Activated T-helper 1 cell treated with Interleukin-2 at 50 U/mL for 16 hours (primary cell): ENCODE results near the gene LGR5.

Experiments
- DNase-seq: peaks from one replicate; pipeline ENCODE4 v3.0.0-alpha.2; 2020; ENCODE audit warnings: low read depth

LGR5 gene, protein sequence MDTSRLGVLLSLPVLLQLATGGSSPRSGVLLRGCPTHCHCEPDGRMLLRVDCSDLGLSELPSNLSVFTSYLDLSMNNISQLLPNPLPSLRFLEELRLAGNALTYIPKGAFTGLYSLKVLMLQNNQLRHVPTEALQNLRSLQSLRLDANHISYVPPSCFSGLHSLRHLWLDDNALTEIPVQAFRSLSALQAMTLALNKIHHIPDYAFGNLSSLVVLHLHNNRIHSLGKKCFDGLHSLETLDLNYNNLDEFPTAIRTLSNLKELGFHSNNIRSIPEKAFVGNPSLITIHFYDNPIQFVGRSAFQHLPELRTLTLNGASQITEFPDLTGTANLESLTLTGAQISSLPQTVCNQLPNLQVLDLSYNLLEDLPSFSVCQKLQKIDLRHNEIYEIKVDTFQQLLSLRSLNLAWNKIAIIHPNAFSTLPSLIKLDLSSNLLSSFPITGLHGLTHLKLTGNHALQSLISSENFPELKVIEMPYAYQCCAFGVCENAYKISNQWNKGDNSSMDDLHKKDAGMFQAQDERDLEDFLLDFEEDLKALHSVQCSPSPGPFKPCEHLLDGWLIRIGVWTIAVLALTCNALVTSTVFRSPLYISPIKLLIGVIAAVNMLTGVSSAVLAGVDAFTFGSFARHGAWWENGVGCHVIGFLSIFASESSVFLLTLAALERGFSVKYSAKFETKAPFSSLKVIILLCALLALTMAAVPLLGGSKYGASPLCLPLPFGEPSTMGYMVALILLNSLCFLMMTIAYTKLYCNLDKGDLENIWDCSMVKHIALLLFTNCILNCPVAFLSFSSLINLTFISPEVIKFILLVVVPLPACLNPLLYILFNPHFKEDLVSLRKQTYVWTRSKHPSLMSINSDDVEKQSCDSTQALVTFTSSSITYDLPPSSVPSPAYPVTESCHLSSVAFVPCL

GRCh38 chr12:71439613-71440344, at the start of gene LGR5:
Gene LGR5, plus strand, starts transcription at chr12:71439798. Its CDS starts 283 bp downstream, at chr12:71440081.
- DNase-seq: no peak

DNA sequence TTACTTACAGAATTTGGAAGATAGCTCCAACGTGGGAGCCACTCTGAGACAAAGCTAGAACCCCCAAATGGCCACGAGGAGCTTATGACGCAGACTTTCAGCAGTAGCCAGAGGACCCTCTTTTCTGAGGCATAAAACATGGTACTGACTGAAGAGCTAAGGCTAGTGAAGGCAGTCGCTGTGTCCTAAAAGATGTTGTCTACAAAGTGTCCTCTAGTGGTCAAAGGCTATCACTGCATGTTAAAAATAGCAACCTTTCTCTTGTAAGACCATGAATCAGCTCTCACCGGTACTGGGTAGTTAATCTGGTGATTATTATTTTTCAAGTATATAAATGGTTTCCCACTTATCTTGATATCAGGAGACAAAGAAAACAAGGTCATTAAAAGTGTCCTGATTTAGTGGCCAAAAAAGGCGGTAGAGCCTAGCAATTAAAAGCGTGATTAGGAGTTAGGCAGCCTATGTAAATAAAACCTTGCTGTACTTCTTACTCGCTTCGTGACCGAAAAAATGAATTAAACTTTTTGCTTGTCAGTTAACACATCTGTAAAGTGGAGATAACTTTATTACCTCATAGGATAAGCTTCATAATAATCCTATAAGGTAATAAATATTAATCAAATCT, 47.0 kb upstream of the LGR5 start:
- DNase-seq: no peak

- DNase-seq: no peak
These were observed 46.0 kb upstream of the LGR5 start for GRCh38 chr12:71393625-71394024.

- no peak for DNase-seq
These were observed 42.1 kb upstream of the LGR5 start for GRCh38 chr12:71397433-71397954.

GRCh38 chr12:71399197-71399596, 40.4 kb upstream of the LGR5 start:
- DNase-seq: no peak

GRCh38 chr12:71400481-71400880, 39.1 kb upstream of the LGR5 start:
- no peak for DNase-seq

DNA sequence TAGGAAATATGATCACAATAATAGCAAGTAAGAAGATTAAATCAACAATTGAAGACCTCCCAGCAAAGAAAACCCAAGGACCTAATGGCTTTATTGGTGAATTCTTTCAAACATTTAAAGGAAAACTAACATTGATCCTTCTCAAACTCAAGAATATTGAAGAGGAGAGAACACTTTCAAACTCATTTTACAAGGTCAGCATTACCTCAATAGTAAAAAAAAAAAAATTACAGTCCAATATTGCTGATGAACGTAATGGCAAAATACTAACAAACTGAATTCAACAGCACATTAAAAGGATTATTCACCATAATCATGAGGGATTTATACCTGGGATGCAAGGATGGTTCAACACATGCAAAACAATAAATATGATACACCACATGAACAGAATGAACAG, 33.7 kb upstream of the LGR5 start:
- no peak for DNase-seq

DNA sequence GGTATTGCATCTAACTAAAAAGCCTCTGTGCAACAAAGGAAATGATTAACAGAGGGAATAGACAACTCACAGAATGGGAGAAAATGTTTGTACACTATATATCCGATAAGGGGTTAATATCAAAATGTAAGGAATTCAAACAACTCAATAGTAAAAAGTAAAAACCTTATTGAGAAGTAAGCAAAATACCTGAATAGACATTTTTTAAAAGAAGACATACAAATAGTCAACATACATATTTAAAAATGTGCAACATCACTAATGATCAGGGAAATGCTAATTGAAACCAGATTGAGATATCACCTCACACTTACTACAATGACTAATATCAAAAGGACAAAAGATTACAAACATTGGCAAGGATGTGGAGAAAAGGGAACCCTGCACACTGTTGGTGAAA, 31.9 kb upstream of the LGR5 start:
- DNase-seq: no peak

GRCh38 chr12:71410844-71411243, 28.8 kb upstream of the LGR5 start:
- DNase-seq: no peak

DNA sequence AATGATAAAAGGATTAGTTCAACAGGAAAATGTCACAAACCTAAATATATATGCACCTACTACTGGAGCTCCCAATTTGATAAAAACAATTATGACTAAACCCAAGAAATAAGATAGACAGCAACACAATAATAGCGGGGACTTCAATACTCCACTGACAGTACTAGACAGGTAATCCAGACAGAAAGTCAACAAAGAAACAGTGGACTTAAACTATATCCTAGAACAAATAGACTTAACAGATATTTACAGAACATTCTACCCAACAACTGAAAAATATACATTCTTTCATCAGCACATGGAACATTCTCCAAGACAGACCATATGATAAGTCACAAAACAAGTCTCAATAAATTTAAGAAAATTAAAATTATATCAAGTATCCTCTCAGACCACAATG, 28.0 kb upstream of the LGR5 start:
- no peak for DNase-seq

DNA sequence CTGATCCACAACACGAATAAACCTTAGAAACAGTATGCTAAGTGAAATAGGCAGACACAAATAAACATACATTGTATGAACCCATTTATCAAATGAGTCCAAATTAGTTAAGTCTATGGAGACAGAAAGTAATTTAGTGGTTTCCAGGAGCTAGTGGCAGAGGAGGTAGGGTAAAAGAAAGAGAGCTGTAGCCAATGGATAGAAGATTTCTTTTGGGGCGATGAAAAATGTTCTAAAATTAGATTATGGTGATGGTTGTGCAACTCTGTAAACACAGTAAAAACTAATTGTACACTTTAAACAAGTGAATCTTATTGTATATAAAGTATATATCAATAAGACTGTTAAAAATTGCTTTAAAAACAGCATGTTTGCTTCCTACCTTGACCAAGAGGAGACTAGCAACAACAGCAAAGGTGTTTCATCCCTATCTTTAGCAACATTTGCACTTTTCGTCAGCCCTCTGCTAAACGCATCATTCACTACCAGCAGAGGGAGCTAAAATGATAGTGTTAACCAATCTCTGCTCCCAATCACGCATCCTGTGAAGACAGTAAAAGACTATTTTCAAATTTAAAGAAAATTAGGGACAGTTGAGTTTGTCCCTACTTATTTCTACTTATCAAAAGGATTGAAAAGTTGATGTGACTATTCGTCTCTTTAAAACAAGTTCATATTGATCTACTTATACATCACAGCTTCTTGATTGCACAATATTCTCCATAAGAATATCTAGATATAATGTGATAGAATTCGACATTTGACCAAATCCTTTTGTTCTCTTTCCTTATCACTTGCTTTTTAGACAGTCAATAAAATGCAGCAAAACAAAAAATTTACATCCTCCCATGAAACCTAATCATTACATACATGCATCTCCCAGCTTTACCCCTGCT, 24.0 kb upstream of the LGR5 start:
- no peak for DNase-seq

GRCh38 chr12:71417181-71417580, 22.4 kb upstream of the LGR5 start:
- no peak for DNase-seq

DNA sequence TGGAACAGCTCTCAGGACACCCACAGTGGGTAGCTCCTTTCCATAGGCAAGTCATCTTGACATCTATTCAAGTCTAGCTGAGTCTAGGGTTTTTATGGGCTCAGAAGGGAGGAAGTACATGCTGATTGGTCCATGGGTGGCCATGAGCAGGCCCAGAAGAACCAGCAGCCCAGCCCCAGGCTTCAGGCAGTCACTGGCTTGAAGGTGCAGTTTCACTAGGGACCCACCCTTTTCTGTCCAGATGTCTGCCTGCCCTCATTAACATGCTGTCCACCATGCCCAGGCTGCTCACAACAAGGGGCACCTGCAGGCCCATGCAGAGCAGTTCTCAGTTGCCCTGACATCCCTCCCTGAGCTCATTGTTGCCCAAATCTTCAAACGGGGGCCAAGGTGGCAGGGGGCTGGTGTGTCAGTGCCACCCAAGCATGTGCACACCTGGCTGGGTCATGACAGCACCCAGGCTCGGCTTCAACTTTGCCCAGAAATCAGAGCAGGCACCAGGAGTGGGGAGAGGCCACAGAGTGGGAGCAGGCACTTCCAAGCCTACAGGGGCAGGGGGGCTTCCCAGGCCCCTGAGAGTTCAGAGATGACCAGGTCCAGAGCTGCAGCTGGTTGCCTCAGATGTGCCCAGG, 18.7 kb upstream of the LGR5 start:
- DNase-seq: no peak

DNA sequence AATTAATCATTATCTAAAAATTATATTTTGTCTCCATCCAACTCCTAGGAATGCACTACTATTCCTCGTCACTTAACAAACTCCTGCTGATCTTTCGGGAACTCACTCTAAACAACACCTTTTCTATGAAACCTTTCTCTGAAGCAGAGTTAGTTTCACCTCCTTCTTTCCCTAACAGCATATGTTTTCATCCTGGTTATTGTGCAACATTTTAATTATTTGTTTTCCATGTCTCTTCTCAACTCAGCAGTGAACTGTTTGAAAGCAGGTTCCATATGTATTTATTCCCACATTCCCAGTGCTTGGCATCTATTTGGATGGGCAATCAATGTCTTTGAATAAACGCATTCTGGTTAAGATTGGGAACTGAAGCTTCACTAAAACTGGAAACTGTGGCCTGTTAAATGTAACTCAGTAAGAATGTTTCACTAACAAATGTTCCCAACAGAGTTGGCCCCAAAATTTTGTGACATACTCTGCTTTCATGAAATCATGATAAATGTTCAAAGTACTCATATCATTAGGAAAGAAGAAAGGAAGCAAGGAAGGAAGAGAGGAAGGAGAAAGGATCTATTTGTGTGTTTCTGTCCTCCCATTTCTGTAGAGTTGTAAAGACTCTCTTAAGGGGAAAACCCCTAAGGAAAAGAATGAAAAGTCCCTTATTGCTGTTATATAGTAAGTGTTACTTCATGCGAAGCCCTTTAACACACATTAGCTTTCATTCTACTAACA, 13.9 kb upstream of the LGR5 start:
- DNase-seq: no peak

- DNase-seq: no peak
These were observed 13.1 kb upstream of the LGR5 start for GRCh38 chr12:71426300-71427047.

DNA sequence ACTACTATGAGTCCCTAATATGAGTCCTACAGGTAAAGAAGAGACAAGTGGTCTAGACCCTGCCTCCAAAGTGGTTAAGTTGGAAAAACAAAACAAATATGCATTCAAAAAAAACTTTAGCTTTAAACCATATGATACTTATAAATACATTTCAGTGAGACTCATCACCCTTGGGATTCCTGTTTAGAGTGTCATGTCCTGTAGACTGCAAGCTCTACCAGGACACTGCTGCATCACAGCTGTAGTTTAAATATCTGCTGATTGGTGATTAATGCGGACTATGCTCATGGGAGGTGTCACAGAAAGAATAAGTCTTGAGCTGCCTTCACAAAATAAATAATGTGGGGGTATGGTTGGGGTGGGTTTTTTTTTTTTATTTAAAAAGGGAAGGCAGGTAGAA, 8.8 kb upstream of the LGR5 start:
- no peak for DNase-seq

DNA sequence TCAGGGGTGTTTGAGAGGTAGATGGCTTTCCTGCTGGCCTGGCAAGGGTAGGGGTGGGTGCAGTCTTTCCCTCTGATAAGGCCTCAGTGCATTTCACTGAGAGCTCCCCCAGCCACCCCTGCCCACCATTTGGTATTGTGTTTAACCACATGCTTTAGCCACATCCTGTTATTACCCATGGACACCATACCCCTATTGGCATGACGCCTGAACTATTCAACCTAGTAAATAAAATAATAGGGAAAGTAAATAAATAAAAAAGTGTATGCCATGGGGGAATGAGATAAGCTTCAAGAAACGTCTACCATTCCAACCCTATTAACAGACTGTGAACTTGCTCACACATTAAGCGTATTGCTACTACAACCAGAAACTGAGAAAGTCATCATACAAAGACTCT, 7.6 kb upstream of the LGR5 start:
- DNase-seq: no peak

- no peak for DNase-seq
These were observed 6.7 kb upstream of the LGR5 start for GRCh38 chr12:71432936-71433335.

DNA sequence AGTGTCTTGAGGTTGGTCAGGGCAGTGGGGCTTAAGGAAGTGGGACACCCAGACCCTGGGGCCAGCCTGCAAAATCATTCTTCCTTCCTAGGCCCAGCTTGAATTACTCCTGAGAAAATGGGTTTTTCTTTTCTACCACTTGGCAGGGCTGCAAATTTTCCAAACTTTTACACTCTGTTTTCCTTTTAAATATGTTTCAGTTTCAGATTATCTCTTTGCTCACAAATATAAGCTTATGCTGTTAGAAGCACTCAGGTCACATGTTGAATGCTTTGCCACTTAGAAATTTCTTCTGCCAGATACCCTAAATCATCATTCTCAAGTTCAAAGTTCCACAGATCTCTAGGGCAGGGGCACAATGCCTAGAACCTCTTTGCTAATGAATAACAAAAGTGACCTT, 2.9 kb upstream of the LGR5 start:
- DNase-seq: no peak
